CD4-positive, alpha-beta memory T cell (primary cell): ENCODE data around the gene ADAMTS12. TPM values are rescaled to one million over a fixed set of nuclear protein-coding genes. Genes with fewer than 3 reads are reported as not detected.

Experiments
- CTCF ChIA-PET: fragments of 350-600 bp; sonication (Branson Sonifier 250); formaldehyde crosslinking; loops from one replicate; lab custom pipeline; 2021; ENCODE audit warnings: inconsistent platforms; ENCODE audit not compliant: partially characterized antibody; lab: Charles Lee
- POLR2A ChIA-PET: fragments of 350-600 bp; sonication (Branson Sonifier 250); formaldehyde crosslinking; loops from one replicate; lab custom pipeline; 2021; ENCODE audit not compliant: partially characterized antibody; lab: Charles Lee
- DNase-seq, 5 donors: peaks; one replicate each; pipeline versions ENCODE4 v3.0.0 to v3.0.0-alpha.2; 2020 to 2022; ENCODE audit warnings: mixed read lengths in 1 of 5
- H3K27ac ChIP-seq: one replicate; pipeline ENCODE4 v1.7.0; 2013; ENCODE audit warnings: low read depth, low read length
- H3K27me3 ChIP-seq: 2 replicates; pipeline ENCODE4 v1.7.0; 2013; ENCODE audit warnings: mild to moderate bottlenecking, low read length, moderate library complexity; ENCODE audit not compliant: insufficient read depth
- H3K36me3 ChIP-seq: 2 replicates; pipeline ENCODE4 v1.7.0; 2013; ENCODE audit warnings: mild to moderate bottlenecking, low read length, moderate library complexity; ENCODE audit not compliant: insufficient read depth
- H3K4me1 ChIP-seq: 2 replicates; pipeline ENCODE4 v1.7.0; 2013; ENCODE audit warnings: mild to moderate bottlenecking, low read length, moderate library complexity; ENCODE audit not compliant: insufficient read depth
- H3K4me3 ChIP-seq, 2 donors: one replicate each; pipeline ENCODE4 v1.7.0; 2013; ENCODE audit warnings: low read length in 2 of 2, mild to moderate bottlenecking in 1 of 2
- H3K9me3 ChIP-seq, 2 donors: one replicate each; pipeline ENCODE4 v1.7.0; 2013; ENCODE audit warnings: low read length in 2 of 2, control low read depth in 1 of 2; ENCODE audit not compliant: control insufficient read depth in 1 of 2
- H3K27ac Mint-ChIP-seq, 7 donors: one replicate each; pipeline ENCODE4 v1.8.0; 2020 to 2021; ENCODE audit warnings: mixed read lengths in 7 of 7, mild to moderate bottlenecking in 6 of 7, inconsistent platforms in 3 of 7, moderate library complexity in 3 of 7
- H3K27me3 Mint-ChIP-seq, 2 donors: one replicate each; pipeline ENCODE4 v1.8.0; 2020 to 2021; ENCODE audit warnings: mixed read lengths in 2 of 2
- H3K36me3 Mint-ChIP-seq, 2 donors: one replicate each; pipeline ENCODE4 v1.8.0; 2020 to 2021; ENCODE audit warnings: mixed read lengths in 2 of 2, inconsistent platforms in 1 of 2, mild to moderate bottlenecking in 1 of 2
- H3K4me1 Mint-ChIP-seq, 4 donors: one replicate each; pipeline ENCODE4 v1.8.0; 2020 to 2021; ENCODE audit warnings: mixed read lengths in 4 of 4, mild to moderate bottlenecking in 1 of 4
- H3K4me3 Mint-ChIP-seq, 8 donors: one replicate each; pipeline ENCODE4 v1.8.0; 2020 to 2021; ENCODE audit warnings: mixed read lengths in 8 of 8, mild to moderate bottlenecking in 7 of 8, moderate library complexity in 6 of 8, inconsistent platforms in 3 of 8
- H3K9me3 Mint-ChIP-seq, 8 donors: one replicate each; pipeline ENCODE4 v1.8.0; 2020 to 2021; ENCODE audit warnings: mixed read lengths in 8 of 8, mild to moderate bottlenecking in 5 of 8, inconsistent platforms in 3 of 8, moderate library complexity in 1 of 8
- intact Hi-C: fragments of 100-400 bp; cut with micrococcal nuclease; formaldehyde crosslinking; loops from one replicate; pipeline ENCODE4 v1.15.1; 2023
- polyA plus RNA-seq, 2 donors: library from polyadenylated mRNA; unstranded; fragments of 300-500 nt; fragmentation: Illumina TruSeq; gene quantifications; one replicate each; pipeline ENCODE4 v1.2.3, GENCODE V29; 2021
- total RNA-seq, 2 experiments: library from RNA; stranded (reverse); gene quantifications; one replicate each; pipeline ENCODE4 v1.2.3, GENCODE V29; 2021

Gene ADAMTS12
- total and polyA plus RNA-seq, 4 experiments from 2014 or later = 0.17 TPM; not detected in 3

DNA sequence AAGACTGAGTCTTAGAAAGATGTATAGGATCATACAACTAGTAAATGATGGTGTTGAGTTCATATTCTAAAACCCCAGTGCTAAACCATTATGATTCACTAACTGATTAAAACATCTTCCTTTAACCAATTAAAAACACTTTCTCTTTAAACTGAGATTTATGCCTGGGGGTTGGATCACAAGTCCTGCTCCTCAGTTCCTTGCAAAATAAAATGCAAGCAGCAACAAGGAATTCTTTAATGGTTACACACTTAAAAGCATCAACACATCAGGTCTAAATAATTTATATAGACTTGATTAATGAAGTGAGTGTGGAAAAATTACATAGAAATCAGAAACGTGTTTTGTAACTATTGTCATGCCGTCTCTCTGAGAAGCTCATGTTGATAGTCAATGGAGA lies 261.8 kb downstream of the ADAMTS12 start:
- Mint-ChIP-seq H3K27ac (no peak overlapping the region), H3K9me3 (peaks cover 0 to 12% (median 1%) of the 10 kb centered on the region in 8 donors), H3K27me3 (peaks cover 0 to 4% of the 10 kb centered on the region in 2 donors), H3K4me1 (no peaks in the 10 kb centered on the region), H3K4me3 (no peak overlapping the region), H3K36me3 (no peaks in the 10 kb centered on the region)
- no peaks in the 10 kb centered on the region for H3K9me3 ChIP-seq
- no peak for DNase-seq
- H3K27ac ChIP-seq = no peak overlapping the region
- H3K27me3 ChIP-seq = no peaks in the 10 kb centered on the region
- H3K4me3 ChIP-seq = no peak overlapping the region
- H3K4me1 ChIP-seq = no peaks in the 10 kb centered on the region
- ChIA-PET POLR2A (no interaction called here), CTCF (no interaction called here)
- H3K36me3 ChIP-seq = no peaks in the 10 kb centered on the region
- intact Hi-C loops = no loop called here

GRCh38 chr5:33628796-33629195 lies 263.0 kb downstream of the ADAMTS12 start:
- Mint-ChIP-seq H3K4me3 (no peak overlapping the region), H3K36me3 (no peaks in the 10 kb centered on the region), H3K4me1 (peaks cover 0 to under 1% (median 0%) of the 10 kb centered on the region in 4 donors), H3K9me3 (peaks cover 0 to 12% (median 1%) of the 10 kb centered on the region in 8 donors), H3K27ac (no peak overlapping the region), H3K27me3 (peaks cover 0 to 4% of the 10 kb centered on the region in 2 donors)
- intact Hi-C loops = no loop called here
- H3K4me3 ChIP-seq = no peak overlapping the region
- no peaks in the 10 kb centered on the region for H3K9me3 ChIP-seq
- H3K4me1 ChIP-seq = no peaks in the 10 kb centered on the region
- no peak for DNase-seq
- H3K27ac ChIP-seq = no peak overlapping the region
- H3K27me3 ChIP-seq = no peaks in the 10 kb centered on the region
- H3K36me3 ChIP-seq = no peaks in the 10 kb centered on the region
- CTCF ChIA-PET = no interaction called here
- POLR2A ChIA-PET = no interaction called here

DNA sequence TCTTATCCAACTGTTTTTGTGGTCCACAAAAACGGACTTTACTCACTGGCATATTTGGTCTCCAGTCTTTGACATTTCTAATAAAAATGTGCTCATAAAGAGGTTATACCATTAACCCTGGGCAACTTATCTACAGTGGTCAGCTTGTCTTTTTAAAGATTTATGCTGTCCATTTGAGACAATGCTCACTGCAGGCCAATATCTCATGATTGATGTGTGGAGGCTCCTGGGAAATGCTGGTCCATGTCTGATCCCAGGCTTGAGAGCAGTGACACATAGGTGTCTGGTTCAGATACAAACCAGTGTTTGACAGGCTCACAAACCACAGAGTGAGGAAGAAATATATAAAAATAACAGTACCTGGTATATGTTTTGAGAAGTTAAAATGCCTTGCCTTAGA lies 270.3 kb downstream of the ADAMTS12 start:
- intact Hi-C loops = no loop called here
- no peak overlapping the region for H3K4me3 ChIP-seq
- Mint-ChIP-seq H3K27ac (no peak overlapping the region), H3K36me3 (no peaks in the 10 kb centered on the region), H3K4me3 (no peak overlapping the region), H3K9me3 (peaks cover 0 to 2% (median 0%) of the 10 kb centered on the region in 8 donors), H3K4me1 (peaks cover 0 to 2% (median 0%) of the 10 kb centered on the region in 4 donors), H3K27me3 (peaks cover 4 to 14% of the 10 kb centered on the region in 2 donors)
- no peak for DNase-seq
- no peaks in the 10 kb centered on the region for H3K9me3 ChIP-seq
- ChIA-PET CTCF (no interaction called here), POLR2A (no interaction called here)
- H3K27ac ChIP-seq = no peak overlapping the region
- H3K27me3 ChIP-seq = no peaks in the 10 kb centered on the region
- no peaks in the 10 kb centered on the region for H3K4me1 ChIP-seq
- no peaks in the 10 kb centered on the region for H3K36me3 ChIP-seq

DNA sequence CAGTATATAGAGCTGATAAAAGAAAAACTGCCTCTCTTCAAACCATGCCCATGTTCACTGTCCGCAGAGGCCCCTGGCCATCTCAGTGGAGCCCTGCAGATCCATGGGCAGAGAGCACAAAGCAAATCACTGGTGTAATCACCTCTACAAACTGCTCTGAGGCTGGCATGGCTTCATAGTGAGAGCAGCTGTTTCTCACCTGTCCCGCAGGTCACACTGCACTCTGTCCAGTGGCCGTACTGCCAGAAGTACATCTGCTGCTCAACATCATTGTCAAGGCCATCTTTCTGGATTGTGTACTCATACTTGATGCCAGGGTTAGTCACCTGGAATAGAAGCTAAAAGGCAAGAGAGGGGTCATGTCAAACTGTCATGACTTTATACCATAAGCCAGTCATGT lies 277.8 kb downstream of the ADAMTS12 start:
- Histone ChIP-seq H3K9me3 (no peaks in the 10 kb centered on the region), H3K4me1 (no peaks in the 10 kb centered on the region), H3K4me3 (no peak overlapping the region), H3K27ac (no peak overlapping the region), H3K36me3 (no peaks in the 10 kb centered on the region), H3K27me3 (no peaks in the 10 kb centered on the region)
- Mint-ChIP-seq H3K36me3 (no peaks in the 10 kb centered on the region), H3K27me3 (peaks cover 2 to 6% of the 10 kb centered on the region in 2 donors), H3K9me3 (peaks cover 0 to 2% (median 0%) of the 10 kb centered on the region in 8 donors), H3K27ac (no peak overlapping the region), H3K4me3 (no peak overlapping the region), H3K4me1 (no peaks in the 10 kb centered on the region)
- ChIA-PET CTCF (interaction anchor here (1.2 kb wide), 1 partner anchor 26 kb away, joined by 3 read pairs; no protein-coding TSS in a partner anchor), POLR2A (no interaction called here)
- DNase-seq = no peak
- intact Hi-C loops = no loop called here

GRCh38 chr5:33612386-33612785 lies 279.4 kb downstream of the ADAMTS12 start:
- Mint-ChIP-seq H3K36me3 (no peaks in the 10 kb centered on the region), H3K4me1 (no peaks in the 10 kb centered on the region), H3K27me3 (peaks cover 0 to 2% of the 10 kb centered on the region in 2 donors), H3K9me3 (no peaks in the 10 kb centered on the region), H3K4me3 (no peak overlapping the region), H3K27ac (no peak overlapping the region)
- ChIA-PET CTCF (no interaction called here), POLR2A (no interaction called here)
- Histone ChIP-seq H3K4me1 (no peaks in the 10 kb centered on the region), H3K9me3 (no peaks in the 10 kb centered on the region), H3K27me3 (no peaks in the 10 kb centered on the region), H3K27ac (no peak overlapping the region), H3K36me3 (no peaks in the 10 kb centered on the region), H3K4me3 (no peak overlapping the region)
- no peak for DNase-seq
- intact Hi-C loops = no loop called here

DNA sequence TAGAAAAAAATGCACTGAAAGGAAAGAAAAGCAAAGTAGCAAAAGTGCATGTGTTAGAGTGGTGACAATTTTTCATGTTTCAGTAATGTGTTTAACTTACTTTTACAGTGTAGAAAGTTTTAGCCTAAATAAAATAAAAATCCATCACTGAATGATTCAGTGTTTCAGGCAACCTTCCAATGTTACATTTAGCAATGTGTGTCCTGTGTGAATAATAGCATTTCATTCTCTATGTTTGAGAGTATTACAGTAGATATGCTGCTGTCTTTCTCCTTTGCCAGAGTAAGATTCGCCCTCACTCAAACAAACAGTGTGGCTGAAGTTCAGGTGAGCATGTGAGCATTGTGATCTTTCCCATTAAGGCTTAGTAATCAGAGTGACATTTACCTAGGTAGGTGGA lies 279.9 kb downstream of the ADAMTS12 start:
- Mint-ChIP-seq H3K4me1 (no peaks in the 10 kb centered on the region), H3K9me3 (no peaks in the 10 kb centered on the region), H3K27ac (no peak overlapping the region), H3K4me3 (no peak overlapping the region), H3K27me3 (peaks cover 0 to 3% of the 10 kb centered on the region in 2 donors), H3K36me3 (no peaks in the 10 kb centered on the region)
- POLR2A ChIA-PET = no interaction called here
- Histone ChIP-seq H3K4me1 (no peaks in the 10 kb centered on the region), H3K27ac (no peak overlapping the region), H3K9me3 (no peaks in the 10 kb centered on the region), H3K4me3 (no peak overlapping the region), H3K36me3 (no peaks in the 10 kb centered on the region), H3K27me3 (no peaks in the 10 kb centered on the region)
- DNase-seq = no peak
- intact Hi-C loops = no loop called here
- CTCF ChIA-PET = no interaction called here

- Histone ChIP-seq H3K4me1 (no peaks in the 10 kb centered on the region), H3K27me3 (no peaks in the 10 kb centered on the region), H3K4me3 (no peak overlapping the region), H3K9me3 (no peaks in the 10 kb centered on the region), H3K27ac (no peak overlapping the region), H3K36me3 (no peaks in the 10 kb centered on the region)
- Mint-ChIP-seq H3K9me3 (no peaks in the 10 kb centered on the region), H3K4me1 (no peaks in the 10 kb centered on the region), H3K27me3 (peaks cover 0 to 4% of the 10 kb centered on the region in 2 donors), H3K36me3 (no peaks in the 10 kb centered on the region), H3K4me3 (no peak overlapping the region), H3K27ac (no peak overlapping the region)
- DNase-seq = no peak
- intact Hi-C loops = no loop called here
- CTCF ChIA-PET = interaction anchor here (1.2 kb wide), 1 partner anchor 19 kb away, joined by 3 read pairs; no protein-coding TSS in a partner anchor
- POLR2A ChIA-PET = no interaction called here
Measured at GRCh38 chr5:33608344-33609041, 283.3 kb downstream of the ADAMTS12 start.
